Left lobe of liver (tissue), 2 donors: ENCODE measurements around the gene CREB3L2. TPM values are rescaled to one million over a fixed set of nuclear protein-coding genes. Genes with fewer than 3 reads are reported as not detected.
"Not testable (repeated sequence)": the region's sequence is repeated elsewhere in the genome, so short reads cannot be mapped to it uniquely, and the experiment has no call there.

ENCODE experiments used
- ATAC-seq: fragments of 200-7000 bp; cut with Tn5 transposase; one replicate; pipeline ENCODE4 v1.9.1; 2020; ENCODE audit warnings: mild to moderate bottlenecking, moderate library complexity
- DNase-seq: peaks from one replicate; pipeline ENCODE4 v3.0.0-alpha.2; 2020; ENCODE audit warnings: low spot score
- total RNA-seq: library from RNA; stranded (reverse); gene quantifications from one replicate; pipeline ENCODE4 v1.2.1, GENCODE V29; 2021
- donor health status: DM: no; HTN: no; CAD: no; lungs with moderate emphysema.
- donor health status: DM: no; HTN: yes; CAD: no.

CREB3L2 gene
- total RNA-seq, 1 donor from 2014 or later = 27.1 TPM

- DNase-seq (no peak), ATAC-seq (no peak)
Measured at GRCh38 chr7:137850571-137850970, 151.3 kb downstream of the CREB3L2 start.

- ATAC-seq (peak; percentile 18), DNase-seq (no peak)
Measured at GRCh38 chr7:137848095-137848494, 153.8 kb downstream of the CREB3L2 start.

DNA sequence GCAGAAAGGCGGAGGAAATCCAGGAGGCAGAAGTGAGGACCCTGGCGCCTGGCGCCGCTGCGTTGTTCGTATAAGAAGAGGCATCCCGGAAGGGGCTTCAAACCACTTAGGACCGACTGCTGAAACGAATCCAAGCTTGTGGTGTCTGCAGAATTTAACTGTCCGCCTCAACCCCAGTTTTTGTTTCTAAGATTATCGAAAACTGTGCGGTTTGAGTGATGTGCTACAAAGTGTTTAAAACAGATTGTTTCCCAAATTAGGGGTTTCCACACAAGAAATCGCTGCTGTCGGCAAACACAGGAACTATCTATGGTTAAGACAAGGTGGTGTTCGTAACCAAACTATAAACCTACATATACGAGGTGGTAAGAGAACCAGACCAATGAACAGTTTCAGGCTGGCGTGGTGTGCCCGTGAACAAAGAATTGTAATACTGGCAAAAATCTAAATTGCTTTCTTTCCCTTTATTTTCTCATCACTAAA is 154.3 kb downstream of the CREB3L2 start:
- DNase-seq (no peak), ATAC-seq (peak; percentile 7)

DNA sequence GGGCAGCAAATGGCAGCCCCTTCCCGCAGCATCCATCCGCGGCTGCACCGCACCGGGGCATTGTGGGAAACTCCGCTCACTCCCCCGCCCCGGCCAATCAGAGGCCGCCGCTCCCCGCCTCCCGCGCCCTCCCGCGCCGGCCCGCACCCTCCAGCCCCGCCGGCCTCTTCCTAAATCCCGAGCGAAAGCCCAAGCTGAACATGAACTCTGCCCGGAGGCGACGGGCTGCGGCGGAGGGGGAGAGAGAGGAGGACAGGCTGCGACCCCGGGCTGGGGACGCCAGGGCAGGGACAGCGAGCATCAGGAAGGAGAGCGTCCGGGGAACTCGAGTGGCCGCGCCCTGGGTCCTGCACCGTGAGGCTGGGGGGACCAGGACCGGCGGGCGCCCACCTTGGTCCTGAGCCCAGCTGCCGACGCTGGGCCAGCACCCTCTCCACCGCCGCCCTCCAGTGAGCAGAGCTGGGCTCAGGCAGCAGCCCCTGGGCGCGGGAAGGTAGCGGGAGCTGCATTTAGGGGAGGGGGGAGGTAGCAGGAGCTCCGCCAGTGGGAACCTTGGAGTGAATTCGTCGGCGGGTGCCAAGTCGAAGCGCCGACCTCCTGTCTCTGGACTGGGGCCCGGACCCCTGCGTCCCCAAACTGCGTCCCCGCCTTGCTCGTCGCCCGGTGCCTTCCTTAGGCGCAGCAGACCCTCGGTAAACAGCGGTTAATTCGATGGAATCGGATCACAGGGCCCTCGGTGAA is 154.9 kb downstream of the CREB3L2 start, which contains the start of gene DGKI:
Gene DGKI, minus strand, starts transcription at position 148 of the 741 bp plus-strand sequence.
- ATAC-seq (peak; percentile 59), DNase-seq (no peak)

- DNase-seq = no peak
- peak; percentile 37 for ATAC-seq
Measured at GRCh38 chr7:137846549-137846826, 155.4 kb downstream of the CREB3L2 start.

- ATAC-seq (no peak), DNase-seq (no peak)
Measured at GRCh38 chr7:137844677-137845425, 157.0 kb downstream of the CREB3L2 start.

- peak; percentile 64 for DNase-seq
- peak; percentile 95 for ATAC-seq
Measured at GRCh38 chr7:137839903-137840779, 161.7 kb downstream of the CREB3L2 start.

DNA sequence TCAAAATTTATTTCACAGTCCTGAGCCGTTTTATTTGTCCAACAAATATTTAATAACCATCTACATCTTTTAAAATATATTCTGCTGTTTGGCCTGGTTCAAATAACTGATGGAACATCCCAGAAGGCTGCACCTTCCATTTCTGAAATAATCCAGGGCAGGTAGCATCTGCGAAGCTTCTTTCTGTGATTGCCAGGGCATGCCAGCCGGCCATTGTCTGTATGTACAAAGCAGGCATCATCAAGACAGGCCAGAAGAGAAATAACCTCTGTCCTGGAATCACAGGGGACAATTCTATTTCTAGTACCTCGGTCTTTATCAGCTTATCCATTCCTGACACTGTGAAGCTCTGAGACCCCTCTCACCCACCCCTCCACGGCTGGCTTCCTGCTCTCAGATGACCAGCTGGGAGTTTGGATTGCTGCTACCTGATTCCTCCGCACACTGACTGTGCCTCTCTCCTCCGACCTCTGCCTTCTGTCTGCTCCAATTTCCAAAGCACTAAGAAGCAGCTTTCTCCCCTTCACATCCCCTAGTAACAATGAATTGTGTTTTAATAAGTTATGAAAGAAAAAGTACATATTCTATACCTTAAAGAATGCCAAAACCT is 163.1 kb downstream of the CREB3L2 start:
- ATAC-seq (no peak), DNase-seq (no peak)

DNA sequence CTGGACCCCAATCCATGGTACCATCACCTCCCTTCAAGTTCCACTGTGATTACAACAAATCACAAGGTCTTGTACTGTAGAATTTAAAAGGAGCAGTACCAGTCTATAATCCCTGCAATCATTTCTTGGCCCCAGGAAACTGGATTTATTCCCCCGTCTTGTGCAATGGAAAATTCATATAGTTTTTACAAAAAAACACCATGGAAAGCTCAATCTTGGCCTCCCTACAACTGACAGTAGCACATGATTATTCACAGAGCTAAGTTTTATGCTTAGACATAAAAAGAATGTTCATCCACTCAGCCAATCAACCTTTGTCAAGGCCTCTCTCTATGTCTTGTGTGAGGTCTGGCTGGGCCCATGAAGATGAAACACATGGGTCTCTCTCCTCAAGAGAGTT is 165.3 kb downstream of the CREB3L2 start:
- no peak for ATAC-seq

GRCh38 chr7:137836113-137836509 is 165.8 kb downstream of the CREB3L2 start:
- DNase-seq (no peak), ATAC-seq (no peak)

More for the DNA sequence above, 165.3 kb downstream of the CREB3L2 start:
- DNase-seq = no peak

DNA sequence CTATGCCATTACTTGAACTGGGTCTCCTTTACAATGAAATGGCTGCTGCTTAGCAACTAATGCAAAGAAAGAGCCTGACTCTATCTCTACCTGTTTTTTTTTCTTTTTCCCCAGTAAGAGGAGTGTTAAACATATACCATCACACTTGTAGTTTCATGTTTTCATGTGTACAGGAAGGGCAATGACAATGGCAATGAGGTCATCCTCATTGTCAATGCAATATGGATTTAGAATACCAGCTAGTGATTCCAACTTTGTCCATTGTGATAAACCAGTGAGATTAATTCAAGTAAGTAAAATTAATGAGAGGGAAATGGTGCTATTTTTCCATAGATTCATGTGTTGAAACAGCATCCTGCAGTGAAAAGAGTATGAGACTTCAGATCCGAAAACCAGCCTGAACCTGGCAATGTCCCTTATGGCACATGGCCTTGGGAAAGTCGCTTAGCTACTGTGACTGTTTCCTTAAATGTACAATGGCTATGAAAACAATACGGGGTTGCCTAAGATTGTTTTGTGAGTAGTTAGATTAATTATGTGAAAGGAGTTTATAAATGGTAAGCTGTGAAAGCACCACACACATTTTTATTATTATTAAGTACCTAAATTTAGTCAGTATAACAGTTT is 166.3 kb downstream of the CREB3L2 start:
- DNase-seq (no peak), ATAC-seq (no peak)

DNA sequence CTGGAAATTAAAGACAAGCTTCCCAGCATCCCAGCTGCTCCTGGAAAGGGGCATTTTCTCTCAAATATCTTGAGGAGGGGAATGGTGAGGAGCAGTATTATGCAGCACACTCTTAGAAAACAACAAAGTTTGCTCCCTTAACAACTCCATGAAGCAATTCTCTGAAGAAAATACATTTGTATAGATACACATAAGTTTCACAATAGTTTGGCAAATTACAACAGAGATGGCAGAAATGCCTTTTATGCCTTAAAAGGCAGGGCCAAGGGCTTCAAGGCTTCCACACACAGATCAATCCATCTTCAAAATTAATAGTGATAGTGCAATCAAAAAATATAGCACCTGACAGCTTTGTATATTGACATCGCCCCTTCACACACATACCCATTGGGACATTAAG is 167.3 kb downstream of the CREB3L2 start:
- ATAC-seq = no peak
- no peak for DNase-seq

GRCh38 chr7:137832990-137833389 is 168.9 kb downstream of the CREB3L2 start:
- DNase-seq, ATAC-seq: not testable (repeated sequence)

DNA sequence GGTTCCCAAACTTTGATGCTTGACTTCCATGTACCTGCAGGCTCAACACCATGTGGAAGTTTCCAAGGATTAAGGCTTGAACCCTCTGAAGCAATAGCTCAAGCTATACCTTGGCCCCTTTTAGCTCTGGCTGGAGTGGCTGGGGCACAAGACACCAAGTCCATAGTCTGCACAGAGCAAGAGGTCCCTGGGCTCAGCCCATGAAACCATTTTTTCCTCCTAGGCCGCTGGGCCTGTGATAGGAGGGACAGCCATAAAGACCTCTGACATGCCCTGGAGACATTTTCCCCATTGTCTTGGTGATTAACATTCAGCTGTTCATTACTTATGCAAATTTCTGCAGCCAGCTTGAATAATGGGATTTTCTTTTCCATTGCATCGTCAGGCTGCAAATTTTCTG is 169.5 kb downstream of the CREB3L2 start:
- ATAC-seq (no peak), DNase-seq (no peak)

GRCh38 chr7:137831555-137831954 is 170.3 kb downstream of the CREB3L2 start:
- ATAC-seq (peak; percentile 40), DNase-seq (peak; percentile 55)

DNA sequence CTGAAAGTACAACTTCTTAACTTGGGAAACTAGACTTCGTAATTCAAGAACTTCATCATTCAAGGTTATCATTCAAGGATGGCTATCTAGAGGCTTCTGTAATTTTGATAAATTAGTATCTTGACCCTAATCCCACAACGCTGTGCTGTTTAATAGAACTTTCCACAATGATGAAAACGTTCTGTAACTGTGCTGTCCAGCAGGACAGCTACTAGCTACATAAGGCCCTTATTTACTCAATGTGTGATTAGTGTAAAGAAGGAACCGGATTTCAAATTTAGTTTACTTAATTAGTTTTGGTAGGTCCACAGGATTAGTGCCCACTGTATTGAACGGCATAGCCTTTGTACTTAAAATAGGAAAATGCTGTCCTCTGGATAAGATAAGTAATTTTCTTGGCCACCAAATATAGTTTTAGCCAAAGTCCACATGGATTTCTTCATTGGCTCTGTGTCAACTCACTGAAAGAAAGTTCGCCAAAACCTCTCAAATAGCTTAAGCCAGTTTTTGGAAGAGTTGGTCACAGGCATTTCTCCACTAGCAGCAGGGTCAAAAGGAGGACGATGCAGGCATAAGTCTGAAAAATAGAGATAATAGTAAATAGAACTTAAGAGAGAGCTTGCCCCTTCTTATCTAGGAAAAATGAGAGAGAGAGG is 172.4 kb downstream of the CREB3L2 start:
- peak; percentile 74 for ATAC-seq
- DNase-seq = no peak

DNA sequence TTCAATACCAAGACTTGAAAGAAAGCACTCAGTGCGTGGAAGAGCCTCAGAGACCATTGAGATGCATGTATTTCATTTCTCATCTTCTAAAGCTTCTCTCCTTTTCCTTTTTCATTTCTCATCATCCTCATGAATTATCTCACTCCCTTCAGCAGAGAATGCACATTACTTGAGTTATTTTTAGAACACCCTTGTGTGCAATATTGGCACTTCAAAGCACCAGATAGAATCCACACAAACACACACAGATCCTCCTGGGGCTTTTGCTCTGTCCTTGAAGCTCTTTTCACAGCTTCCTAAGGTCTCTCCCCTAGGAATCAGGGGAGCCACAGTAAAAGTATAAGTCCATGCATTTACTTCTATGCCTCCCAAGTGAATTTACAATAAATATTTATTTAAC is 173.4 kb downstream of the CREB3L2 start:
- no peak for DNase-seq
- ATAC-seq = no peak

DNA sequence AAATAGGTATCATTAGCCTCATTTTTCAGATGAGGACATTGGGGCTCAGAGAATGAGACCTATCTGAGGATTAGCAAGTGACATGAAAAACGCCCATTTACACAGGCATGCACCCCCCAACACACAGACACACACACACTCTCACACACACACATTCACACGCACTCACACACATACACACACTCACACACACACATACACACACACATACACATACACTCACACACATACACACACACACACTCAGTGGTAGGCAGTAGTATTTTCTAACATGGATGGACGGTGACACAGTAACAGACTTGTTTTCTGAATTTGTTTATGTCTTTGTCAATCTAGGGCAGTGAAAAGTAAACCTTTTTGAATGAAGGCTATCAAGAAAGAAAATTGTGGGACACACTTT is 176.4 kb downstream of the CREB3L2 start:
- ATAC-seq = no peak

More for the DNA sequence above, 176.4 kb downstream of the CREB3L2 start:
- DNase-seq = no peak
